GM21367 (cell line): ENCODE results near the gene CAPN15.
"Not testable (repeated sequence)": the region's sequence is repeated elsewhere in the genome, so short reads cannot be mapped to it uniquely, and the experiment has no call there.

Experiments
- ATAC-seq: cut with Tn5 transposase; IDR thresholded peaks from one replicate; pipeline ENCODE4 v1.9.1; 2021; ENCODE audit not compliant: unreplicated experiment

The CAPN15 gene

GRCh38 chr16:505479-506245 lies 21.9 kb upstream of the CAPN15 start:
- no peak for ATAC-seq

- ATAC-seq: no peak
These were observed 21.3 kb upstream of the CAPN15 start for GRCh38 chr16:506246-506546.

- not testable (repeated sequence) for ATAC-seq
These were observed 20.0 kb upstream of the CAPN15 start for GRCh38 chr16:507527-507926.

- no peak for ATAC-seq
These were observed 19.5 kb upstream of the CAPN15 start for GRCh38 chr16:507996-508395.

- no peak for ATAC-seq
These were observed 18.4 kb upstream of the CAPN15 start for GRCh38 chr16:508884-509736.

GRCh38 chr16:510066-510825 lies 17.3 kb upstream of the CAPN15 start:
- no peak for ATAC-seq

GRCh38 chr16:512802-513201 lies 14.7 kb upstream of the CAPN15 start:
- no peak for ATAC-seq

- ATAC-seq: no peak
These were observed 13.6 kb upstream of the CAPN15 start for GRCh38 chr16:513950-514349.

GRCh38 chr16:515175-515938 lies 12.2 kb upstream of the CAPN15 start:
- no peak for ATAC-seq

GRCh38 chr16:515939-516226 lies 11.6 kb upstream of the CAPN15 start:
- no peak for ATAC-seq

- no peak for ATAC-seq
These were observed 11.2 kb upstream of the CAPN15 start for GRCh38 chr16:516301-516700.

GRCh38 chr16:518858-519257 lies 8.7 kb upstream of the CAPN15 start:
- ATAC-seq: no peak

- no peak for ATAC-seq
These were observed 8.1 kb upstream of the CAPN15 start for GRCh38 chr16:519425-519824.

GRCh38 chr16:519841-520687 lies 7.4 kb upstream of the CAPN15 start:
- ATAC-seq: no peak

- ATAC-seq: no peak
These were observed 6.7 kb upstream of the CAPN15 start for GRCh38 chr16:520847-521246.

- ATAC-seq: no peak
These were observed 5.9 kb upstream of the CAPN15 start for GRCh38 chr16:521381-522210.

GRCh38 chr16:522320-523096 lies 5.0 kb upstream of the CAPN15 start:
- ATAC-seq: no peak

- ATAC-seq: no peak
These were observed 4.3 kb upstream of the CAPN15 start for GRCh38 chr16:523097-523741.
